Measurements from ENCODE around the gene DYNLT2.

DYNLT2 gene

GRCh38 chr6:169763881-169764280 is 12.5 kb upstream of the DYNLT2 start:
- Histone ChIP-seq H3K79me2 (ENCODE audit: low read length) (no peaks in the 10 kb centered on the region), H3K4me3 (ENCODE audit: low read length) (no peak overlapping the region), H3K4me2 (ENCODE audit: low read length) (no peak overlapping the region), H2AFZ (ENCODE audit: low read depth, low read length) (no peak overlapping the region), H4K20me1 (ENCODE audit: insufficient read depth, low read length) (no peaks in the 10 kb centered on the region), H3K36me3 (replicated peaks; ENCODE audit: low read depth, low read length) (peaks cover 8% of the 10 kb centered on the region), H3K9ac (ENCODE audit: low read length) (no peak overlapping the region), H3K27ac (ENCODE audit: low read length) (no peak overlapping the region), H3K4me1 (ENCODE audit: low read length) (no peaks in the 10 kb centered on the region), H3K9me3 (ENCODE audit: insufficient read depth, low read length) (no peaks in the 10 kb centered on the region), H3K27me3 (ENCODE audit: low read depth, low read length) (no peaks in the 10 kb centered on the region)
- TF ChIP-seq CTCF (IDR thresholded peaks at IDR 0.05; ENCODE audit: low read depth, low read length): no peak
- TF ChIP-seq EZH2phosphoT487 (IDR thresholded peaks at IDR 0.05; ENCODE audit: low read depth): no peak

GRCh38 chr6:169763308-169763707 is 11.9 kb upstream of the DYNLT2 start:
- no peak overlapping the region for H2AFZ ChIP-seq (ENCODE audit: low read depth, low read length)
- H3K4me3 ChIP-seq (ENCODE audit: low read length): no peak overlapping the region
- H3K9me3 ChIP-seq (ENCODE audit: insufficient read depth, low read length): no peaks in the 10 kb centered on the region
- H3K79me2 ChIP-seq (ENCODE audit: low read length): no peaks in the 10 kb centered on the region
- H3K4me2 ChIP-seq (ENCODE audit: low read length): no peak overlapping the region
- H3K9ac ChIP-seq (ENCODE audit: low read length): no peak overlapping the region
- H3K27ac ChIP-seq (ENCODE audit: low read length): no peak overlapping the region
- H4K20me1 ChIP-seq (ENCODE audit: insufficient read depth, low read length): no peaks in the 10 kb centered on the region
- H3K36me3 ChIP-seq (replicated peaks; ENCODE audit: low read depth, low read length): peaks cover 8% of the 10 kb centered on the region
- no peaks in the 10 kb centered on the region for H3K27me3 ChIP-seq (ENCODE audit: low read depth, low read length)
- no peaks in the 10 kb centered on the region for H3K4me1 ChIP-seq (ENCODE audit: low read length)
- TF ChIP-seq EZH2phosphoT487 (IDR thresholded peaks at IDR 0.05; ENCODE audit: low read depth) (no peak), CTCF (IDR thresholded peaks at IDR 0.05; ENCODE audit: low read depth, low read length) (no peak)

GRCh38 chr6:169755162-169755561 is 3.8 kb upstream of the DYNLT2 start:
- TF ChIP-seq CTCF (IDR thresholded peaks at IDR 0.05; ENCODE audit: low read depth, low read length): no peak
- no peak for TF ChIP-seq EZH2phosphoT487 (IDR thresholded peaks at IDR 0.05; ENCODE audit: low read depth)
- Histone ChIP-seq H3K36me3 (replicated peaks; ENCODE audit: low read depth, low read length) (peaks cover 8% of the 10 kb centered on the region), H3K27ac (ENCODE audit: low read length) (no peak overlapping the region), H4K20me1 (ENCODE audit: insufficient read depth, low read length) (no peaks in the 10 kb centered on the region), H2AFZ (ENCODE audit: low read depth, low read length) (no peak overlapping the region), H3K27me3 (ENCODE audit: low read depth, low read length) (no peaks in the 10 kb centered on the region), H3K4me3 (ENCODE audit: low read length) (no peak overlapping the region), H3K9me3 (ENCODE audit: insufficient read depth, low read length) (no peaks in the 10 kb centered on the region), H3K4me2 (ENCODE audit: low read length) (no peak overlapping the region), H3K4me1 (ENCODE audit: low read length) (peaks cover 11% of the 10 kb centered on the region), H3K9ac (ENCODE audit: low read length) (no peak overlapping the region), H3K79me2 (ENCODE audit: low read length) (peaks cover 32% of the 10 kb centered on the region)

GRCh38 chr6:169752074-169752623 is 777 bp upstream of the DYNLT2 start:
- H3K79me2 ChIP-seq (ENCODE audit: low read length): peaks cover 35% of the 10 kb centered on the region
- peak overlapping the region; percentile 66 for H3K27ac ChIP-seq (ENCODE audit: low read length)
- H3K27me3 ChIP-seq (ENCODE audit: low read depth, low read length): no peaks in the 10 kb centered on the region
- peak overlapping the region; percentile 98 for H3K4me3 ChIP-seq (ENCODE audit: low read length)
- H3K9me3 ChIP-seq (ENCODE audit: insufficient read depth, low read length): no peaks in the 10 kb centered on the region
- H2AFZ ChIP-seq (ENCODE audit: low read depth, low read length): peak overlapping the region; percentile 81; the same call in 1 of the 2 replicates
- peak overlapping the region; percentile 95 for H3K9ac ChIP-seq (ENCODE audit: low read length)
- H3K4me2 ChIP-seq (ENCODE audit: low read length): peak overlapping the region; percentile 94
- peaks cover 14% of the 10 kb centered on the region for H3K4me1 ChIP-seq (ENCODE audit: low read length)
- TF ChIP-seq EZH2phosphoT487 (IDR thresholded peaks at IDR 0.05; ENCODE audit: low read depth) (no peak), CTCF (IDR thresholded peaks at IDR 0.05; ENCODE audit: low read depth, low read length) (no peak)
- no peaks in the 10 kb centered on the region for H4K20me1 ChIP-seq (ENCODE audit: insufficient read depth, low read length)
- peaks cover 18% of the 10 kb centered on the region for H3K36me3 ChIP-seq (replicated peaks; ENCODE audit: low read depth, low read length)

All from OCI-LY3 (cell line).